NT2/D1 (cell line): ENCODE results near the gene CARD11.

Experiments
- SUZ12 ChIP-seq: IDR thresholded peaks from 2 replicates; pipeline ENCODE4 v1.6.1; 2011; ENCODE audit not compliant: insufficient read length, insufficient read depth; ENCODE audit errors: extremely low read depth
- YY1 ChIP-seq: IDR thresholded peaks from 2 replicates; pipeline ENCODE4 v1.6.1; 2011; ENCODE audit not compliant: insufficient read length, insufficient read depth
- ZNF274 ChIP-seq: IDR thresholded peaks from 2 replicates; pipeline ENCODE4 v1.6.1; 2011; ENCODE audit warnings: mild to moderate bottlenecking, low read depth, low read length

GRCh38 chr7:2904202-2904601 is 139.5 kb downstream of the CARD11 start:
- TF ChIP-seq SUZ12 = no peak
- no peak for TF ChIP-seq YY1
- TF ChIP-seq ZNF274 = no peak
